Left forelimb (tissue), 1 donor: ENCODE measurements around the gene METTL25.

Experiments
- DNase-seq: peaks from one replicate; pipeline ENCODE4 v3.0.0-alpha.2; 2018; ENCODE audit warnings: low spot score

The METTL25 gene

GRCh38 chr12:82407481-82407880, 49.2 kb downstream of the METTL25 start:
- DNase-seq, result no peak

- no peak for DNase-seq
Observed at GRCh38 chr12:82408844-82409243, 50.5 kb downstream of the METTL25 start.

GRCh38 chr12:82411546-82412230, 53.4 kb downstream of the METTL25 start:
- no peak for DNase-seq

- no peak for DNase-seq
Observed at GRCh38 chr12:82412246-82412645, 53.9 kb downstream of the METTL25 start.

GRCh38 chr12:82414044-82414443, 55.7 kb downstream of the METTL25 start:
- no peak for DNase-seq

- DNase-seq, result no peak
Observed at GRCh38 chr12:82414926-82415325, 56.6 kb downstream of the METTL25 start.

DNA sequence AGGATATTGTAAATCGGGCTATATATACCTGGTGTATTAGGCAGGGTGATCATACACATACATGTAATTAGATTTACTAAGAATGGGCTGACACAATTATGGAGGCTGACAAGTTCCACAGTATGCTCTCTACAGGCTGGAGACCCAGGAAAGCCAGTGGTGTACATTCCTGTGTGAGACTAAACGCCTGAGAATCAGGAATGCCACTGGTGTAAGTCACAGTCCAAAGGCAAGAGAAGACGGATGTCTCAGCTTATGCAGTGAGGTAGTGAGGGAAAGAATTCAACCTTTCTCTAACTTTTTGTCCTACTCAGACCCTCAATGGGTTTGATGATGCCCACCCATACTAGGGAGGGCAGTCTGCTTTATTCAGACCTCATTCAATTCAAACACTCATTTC, 57.1 kb downstream of the METTL25 start:
- no peak for DNase-seq

- DNase-seq, result no peak
Observed at GRCh38 chr12:82425241-82425640, 66.9 kb downstream of the METTL25 start.

- no peak for DNase-seq
Observed at GRCh38 chr12:82426081-82426480, 67.8 kb downstream of the METTL25 start.

- no peak for DNase-seq
Observed at GRCh38 chr12:82426586-82426985, 68.3 kb downstream of the METTL25 start.

DNA sequence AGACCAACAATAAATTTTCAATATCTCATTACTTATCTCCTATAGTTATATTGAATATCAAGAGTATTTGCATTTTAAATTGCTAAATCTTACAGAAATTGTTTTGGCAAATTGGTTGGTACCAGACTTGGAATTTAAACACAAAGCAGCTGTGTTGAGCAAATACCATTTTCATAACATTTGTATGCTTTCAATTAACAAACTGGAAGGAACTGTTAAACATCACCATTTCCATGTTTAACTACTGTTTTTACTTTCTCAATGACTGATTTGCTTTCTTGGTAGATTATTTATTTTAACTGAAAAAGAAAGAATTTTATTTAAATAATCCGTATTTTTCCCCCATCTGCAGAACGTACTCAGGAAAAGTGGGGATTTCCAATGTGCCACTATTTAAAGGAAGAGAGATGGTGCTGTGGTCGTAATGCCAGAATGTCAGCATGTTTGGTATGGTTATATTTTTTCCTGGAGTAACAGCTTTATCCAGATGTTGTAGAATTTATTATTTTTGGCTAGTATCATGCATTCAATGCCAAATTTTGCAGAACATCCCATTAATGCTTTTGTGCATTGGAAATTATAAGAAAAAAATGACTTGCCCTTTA, 72.3 kb downstream of the METTL25 start:
- DNase-seq, result no peak

DNA sequence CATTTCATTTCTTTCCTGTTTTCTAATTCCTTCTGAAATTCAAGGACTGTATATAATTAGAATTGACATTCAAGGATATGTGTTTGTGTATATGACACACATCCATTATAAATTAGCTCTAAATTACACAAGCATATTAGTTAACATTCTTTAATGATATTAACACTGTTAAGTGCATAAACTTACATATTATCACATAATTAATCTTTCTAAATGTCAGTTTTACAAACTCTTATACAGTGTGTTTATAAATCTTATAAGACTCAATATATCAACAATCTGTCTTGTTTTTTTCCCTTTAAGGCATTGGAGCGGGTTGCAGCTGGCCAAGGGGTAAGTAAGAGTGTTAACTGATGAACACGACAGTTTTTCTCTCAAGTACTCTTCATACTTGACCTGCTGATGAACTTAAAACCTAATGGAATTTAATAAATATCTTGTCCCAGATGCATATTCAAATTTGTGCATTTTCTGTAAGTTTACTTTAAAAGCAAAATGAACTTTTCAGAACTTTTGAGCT, 76.1 kb downstream of the METTL25 start:
- no peak for DNase-seq

GRCh38 chr12:82436354-82436753, 78.0 kb downstream of the METTL25 start:
- no peak for DNase-seq

GRCh38 chr12:82437744-82438143, 79.4 kb downstream of the METTL25 start:
- no peak for DNase-seq

DNA sequence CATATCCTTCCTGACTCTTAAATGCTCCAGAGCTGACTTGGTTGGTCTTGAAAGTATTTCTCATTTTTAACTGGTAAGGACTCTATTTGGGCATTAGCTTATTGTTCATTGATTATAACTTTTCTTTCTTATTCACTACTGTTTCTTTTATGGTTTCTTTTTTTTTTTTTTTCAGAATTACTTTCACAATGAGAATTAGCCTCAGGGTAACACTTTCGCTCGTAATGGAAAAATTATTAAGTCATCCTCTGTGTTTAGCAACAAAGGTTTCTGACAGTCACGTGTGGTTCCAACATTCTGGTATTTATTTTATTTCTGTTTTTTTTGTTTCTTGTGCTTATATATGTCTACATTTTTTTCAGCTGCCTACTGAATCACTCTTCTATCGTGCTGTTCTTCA, 80.0 kb downstream of the METTL25 start:
- no peak for DNase-seq

GRCh38 chr12:82440885-82441284, 82.6 kb downstream of the METTL25 start:
- no peak for DNase-seq

- no peak for DNase-seq
Observed at GRCh38 chr12:82448911-82449578, 90.7 kb downstream of the METTL25 start.

DNA sequence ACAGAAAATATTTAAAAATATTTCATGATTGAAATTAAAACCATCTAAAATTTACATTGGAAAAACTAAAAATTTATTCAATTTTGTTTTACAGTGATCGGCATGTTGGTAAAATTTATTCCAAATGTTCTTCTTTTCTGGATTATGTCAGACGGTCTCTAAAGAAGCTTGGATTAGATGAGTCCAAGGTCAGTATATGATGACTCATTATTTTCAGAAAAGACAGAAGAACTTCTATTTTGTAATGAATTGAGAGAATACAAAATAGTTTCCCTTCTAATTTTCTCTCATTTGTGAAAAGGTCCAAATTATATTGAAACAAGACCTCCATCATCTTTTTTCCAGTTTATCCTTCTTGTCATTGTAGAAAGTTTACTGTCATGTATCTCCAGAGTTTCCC, 98.3 kb downstream of the METTL25 start:
- no peak for DNase-seq

GRCh38 chr12:82458101-82458500, 99.8 kb downstream of the METTL25 start:
- DNase-seq, result no peak

DNA sequence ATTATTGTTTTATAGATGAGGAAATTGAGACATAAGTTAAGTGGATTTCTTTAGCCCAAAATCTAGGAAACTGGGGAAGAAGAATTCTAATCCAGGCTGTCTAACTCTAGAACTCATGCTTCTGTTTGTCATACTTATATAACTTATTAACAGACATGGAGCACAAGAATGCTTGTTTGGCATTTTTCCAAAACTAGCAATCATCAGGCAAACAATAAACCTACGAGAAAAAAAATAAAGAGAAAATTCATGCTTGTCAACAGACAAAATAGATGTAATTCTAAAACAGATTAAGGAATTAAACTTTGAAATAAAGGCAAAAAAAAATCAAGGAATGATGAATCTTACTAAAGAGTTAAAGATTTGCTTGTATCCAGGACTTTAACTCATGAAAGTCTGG, 103.1 kb downstream of the METTL25 start:
- no peak for DNase-seq

- no peak for DNase-seq
Observed at GRCh38 chr12:82461836-82462235, 103.5 kb downstream of the METTL25 start.

- no peak for DNase-seq
Observed at GRCh38 chr12:82468563-82468962, 110.2 kb downstream of the METTL25 start.

DNA sequence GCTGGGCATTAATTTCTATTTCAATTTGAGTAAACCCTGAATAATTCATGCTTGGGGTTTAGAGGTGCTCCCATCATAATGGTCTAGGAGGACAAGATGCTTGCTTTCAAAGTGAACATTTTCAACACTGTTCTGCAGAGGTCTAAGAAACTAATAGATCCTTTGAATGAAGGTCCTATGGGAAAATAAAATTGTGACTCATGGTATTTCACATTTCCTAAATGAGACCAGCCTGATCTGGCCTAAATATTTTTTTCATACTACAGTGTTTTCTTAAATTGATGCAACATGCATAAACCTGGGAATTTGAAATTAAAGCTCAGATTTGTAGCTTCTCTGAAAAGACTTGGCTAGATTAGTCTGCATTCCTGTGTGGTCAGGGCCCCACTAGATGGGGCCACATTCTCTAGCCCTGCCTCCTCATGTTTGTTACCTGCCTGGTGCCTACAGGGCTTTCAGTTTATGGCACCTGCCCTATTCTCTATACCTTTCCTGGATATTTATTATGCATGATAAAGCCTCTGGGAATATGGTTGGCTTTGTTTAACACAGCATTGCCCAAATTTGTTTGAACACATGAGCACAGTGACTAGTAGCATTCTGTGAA, 112.7 kb downstream of the METTL25 start:
- DNase-seq, result no peak
